ENCODE data around the gene TDRD5. TPM values are rescaled to one million over a fixed set of nuclear protein-coding genes. Genes with fewer than 3 reads are reported as not detected.

TDRD5 gene
- total RNA-seq, 1 donor from 2014 or later, result 0.54 TPM

DNA sequence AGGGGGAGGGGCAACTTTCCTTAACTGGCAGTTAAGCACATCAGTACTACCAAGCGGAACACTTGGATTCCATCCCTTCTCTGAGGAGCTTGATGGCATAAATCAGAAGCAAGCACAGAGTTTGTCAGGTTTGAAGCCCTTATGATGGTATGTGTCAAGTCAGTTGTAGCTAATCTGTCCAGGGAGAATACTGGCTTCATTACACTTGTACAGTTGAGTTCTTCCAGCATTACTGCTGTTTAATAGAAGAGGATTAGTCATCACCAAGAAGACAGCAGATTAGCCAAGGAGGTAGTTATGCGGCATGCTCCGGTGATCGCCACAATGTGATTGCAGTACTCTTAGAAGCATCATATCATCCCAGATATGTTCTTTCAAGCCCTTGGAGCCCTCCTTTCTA, 2.1 kb upstream of the TDRD5 start:
- TF ChIP-seq, protein P1, sequence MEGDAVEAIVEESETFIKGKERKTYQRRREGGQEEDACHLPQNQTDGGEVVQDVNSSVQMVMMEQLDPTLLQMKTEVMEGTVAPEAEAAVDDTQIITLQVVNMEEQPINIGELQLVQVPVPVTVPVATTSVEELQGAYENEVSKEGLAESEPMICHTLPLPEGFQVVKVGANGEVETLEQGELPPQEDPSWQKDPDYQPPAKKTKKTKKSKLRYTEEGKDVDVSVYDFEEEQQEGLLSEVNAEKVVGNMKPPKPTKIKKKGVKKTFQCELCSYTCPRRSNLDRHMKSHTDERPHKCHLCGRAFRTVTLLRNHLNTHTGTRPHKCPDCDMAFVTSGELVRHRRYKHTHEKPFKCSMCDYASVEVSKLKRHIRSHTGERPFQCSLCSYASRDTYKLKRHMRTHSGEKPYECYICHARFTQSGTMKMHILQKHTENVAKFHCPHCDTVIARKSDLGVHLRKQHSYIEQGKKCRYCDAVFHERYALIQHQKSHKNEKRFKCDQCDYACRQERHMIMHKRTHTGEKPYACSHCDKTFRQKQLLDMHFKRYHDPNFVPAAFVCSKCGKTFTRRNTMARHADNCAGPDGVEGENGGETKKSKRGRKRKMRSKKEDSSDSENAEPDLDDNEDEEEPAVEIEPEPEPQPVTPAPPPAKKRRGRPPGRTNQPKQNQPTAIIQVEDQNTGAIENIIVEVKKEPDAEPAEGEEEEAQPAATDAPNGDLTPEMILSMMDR (IDR thresholded peaks at IDR 0.05; ENCODE audit: insufficient read depth, low read length, poor library complexity, severe bottlenecking), result no peak
- Histone ChIP-seq H3K4me3 (ENCODE audit: low read depth, low read length) (no peak overlapping the region), H3K36me3 (ENCODE audit: control insufficient read depth, insufficient read depth, low read length) (no peaks in the 10 kb centered on the region), H3K27me3 (ENCODE audit: control insufficient read depth, insufficient read depth, low read length) (peaks cover 16% of the 10 kb centered on the region)
- DNase-seq (ENCODE audit: low read depth), result peak; percentile 35

DNA sequence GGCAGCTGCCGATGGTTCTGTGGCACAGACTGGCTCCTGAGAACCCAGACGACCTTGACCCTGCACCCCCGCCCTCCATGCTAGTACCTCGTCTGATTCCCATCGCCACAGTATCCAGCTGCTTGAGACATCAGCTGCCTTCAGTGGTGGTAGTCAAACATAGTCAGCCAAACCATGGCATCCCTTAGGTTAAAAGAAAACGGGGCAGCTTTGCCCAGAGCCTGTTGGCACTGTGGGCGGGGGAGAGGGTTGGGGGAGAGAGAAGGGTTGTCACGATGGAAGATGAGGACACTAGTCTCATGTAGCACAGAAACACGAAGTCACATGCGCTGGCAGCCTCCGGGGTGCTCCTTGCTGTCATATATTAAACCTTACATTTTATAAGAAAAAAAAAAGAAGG, 961 bp upstream of the TDRD5 start:
- H3K36me3 ChIP-seq (ENCODE audit: control insufficient read depth, insufficient read depth, low read length), result no peaks in the 10 kb centered on the region
- peaks cover 16% of the 10 kb centered on the region for H3K27me3 ChIP-seq (ENCODE audit: control insufficient read depth, insufficient read depth, low read length)
- no peak for DNase-seq (ENCODE audit: low read depth)
- TF ChIP-seq, protein P1 (IDR thresholded peaks at IDR 0.05; ENCODE audit: insufficient read depth, low read length, poor library complexity, severe bottlenecking), result no peak
- no peak overlapping the region for H3K4me3 ChIP-seq (ENCODE audit: low read depth, low read length)

DNA sequence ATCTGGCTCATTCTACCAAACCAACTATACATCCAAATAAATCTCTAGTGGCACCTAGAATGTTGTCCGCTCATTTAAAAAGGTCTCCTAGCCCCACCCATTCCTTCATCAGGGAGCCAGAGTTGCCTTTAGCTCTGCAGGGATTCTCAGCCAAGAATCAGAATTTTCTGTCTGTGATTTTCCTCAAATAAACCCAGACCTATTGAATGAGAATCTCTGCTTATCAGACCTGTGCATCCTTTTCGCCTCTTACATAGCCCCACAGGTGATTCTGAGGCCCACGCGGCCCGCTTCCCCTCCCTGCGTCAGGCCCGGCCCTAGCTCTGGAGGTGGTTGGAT, 410 bp upstream of the TDRD5 start:
- TF ChIP-seq, protein P1 (IDR thresholded peaks at IDR 0.05; ENCODE audit: insufficient read depth, low read length, poor library complexity, severe bottlenecking), result no peak
- Histone ChIP-seq H3K4me3 (ENCODE audit: low read depth, low read length) (no peak overlapping the region), H3K36me3 (ENCODE audit: control insufficient read depth, insufficient read depth, low read length) (no peaks in the 10 kb centered on the region), H3K27me3 (ENCODE audit: control insufficient read depth, insufficient read depth, low read length) (peaks cover 16% of the 10 kb centered on the region)
- no peak for DNase-seq (ENCODE audit: low read depth)

DNA sequence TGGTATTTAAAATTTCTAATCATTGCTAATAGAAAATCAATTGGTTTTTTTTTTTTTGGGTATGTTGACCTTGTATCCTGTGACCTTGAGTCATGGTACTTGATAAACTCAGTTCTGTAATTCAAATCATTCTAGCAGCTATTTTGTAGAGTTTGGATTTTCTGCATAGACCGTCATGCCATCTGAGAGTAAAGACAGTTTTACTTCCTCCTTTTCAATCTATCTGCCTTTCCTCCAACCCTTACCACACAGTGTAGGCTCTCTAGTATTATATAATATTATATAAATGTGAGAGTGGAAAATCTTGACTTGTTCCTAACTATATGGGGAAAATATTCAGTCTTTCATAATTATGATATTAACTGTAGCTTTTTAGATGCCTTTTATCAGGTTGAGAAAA, 7.0 kb downstream of the TDRD5 start:
- no peak for DNase-seq (ENCODE audit: low read depth)
- TF ChIP-seq, protein P1 (IDR thresholded peaks at IDR 0.05; ENCODE audit: insufficient read depth, low read length, poor library complexity, severe bottlenecking), result no peak

DNA sequence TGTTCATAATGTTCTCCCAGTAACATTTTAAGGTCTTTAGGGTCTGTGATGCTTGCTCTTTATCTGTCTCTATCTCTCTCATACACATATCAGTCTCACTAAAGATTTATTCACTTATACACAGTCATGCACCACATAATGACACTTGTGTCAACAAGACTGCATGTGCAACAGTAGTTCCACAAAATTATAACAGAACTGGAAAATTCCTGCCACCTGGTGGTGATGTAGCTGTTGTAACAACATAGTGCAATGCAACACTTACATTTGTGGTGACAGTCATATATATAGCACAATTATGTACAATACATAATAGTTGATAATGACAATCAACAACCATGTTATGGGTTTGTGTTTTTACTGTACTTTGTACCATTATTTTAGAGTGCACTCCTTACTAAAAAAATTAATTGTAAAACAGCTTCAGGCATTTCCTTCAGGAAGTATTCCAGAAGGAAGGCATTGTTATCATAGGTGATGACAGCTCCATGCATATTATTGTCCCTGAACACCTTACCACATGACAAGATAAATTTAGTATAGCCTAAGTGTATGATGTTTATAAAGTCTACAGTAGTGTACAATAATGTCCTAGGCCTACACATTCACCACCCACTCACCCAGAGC, 8.1 kb downstream of the TDRD5 start:
- no peak for DNase-seq (ENCODE audit: low read depth)
- Histone ChIP-seq H3K4me3 (ENCODE audit: low read depth, low read length) (no peak overlapping the region), H3K27me3 (ENCODE audit: control insufficient read depth, insufficient read depth, low read length) (no peaks in the 10 kb centered on the region), H3K36me3 (ENCODE audit: control insufficient read depth, insufficient read depth, low read length) (no peaks in the 10 kb centered on the region)
- TF ChIP-seq, protein P1 (IDR thresholded peaks at IDR 0.05; ENCODE audit: insufficient read depth, low read length, poor library complexity, severe bottlenecking), result peak; percentile 54

More for the DNA sequence above, 7.0 kb downstream of the TDRD5 start:
- peaks cover under 1% of the 10 kb centered on the region for H3K27me3 ChIP-seq (ENCODE audit: control insufficient read depth, insufficient read depth, low read length)
- H3K36me3 ChIP-seq (ENCODE audit: control insufficient read depth, insufficient read depth, low read length), result no peaks in the 10 kb centered on the region
- no peak overlapping the region for H3K4me3 ChIP-seq (ENCODE audit: low read depth, low read length)

DNA sequence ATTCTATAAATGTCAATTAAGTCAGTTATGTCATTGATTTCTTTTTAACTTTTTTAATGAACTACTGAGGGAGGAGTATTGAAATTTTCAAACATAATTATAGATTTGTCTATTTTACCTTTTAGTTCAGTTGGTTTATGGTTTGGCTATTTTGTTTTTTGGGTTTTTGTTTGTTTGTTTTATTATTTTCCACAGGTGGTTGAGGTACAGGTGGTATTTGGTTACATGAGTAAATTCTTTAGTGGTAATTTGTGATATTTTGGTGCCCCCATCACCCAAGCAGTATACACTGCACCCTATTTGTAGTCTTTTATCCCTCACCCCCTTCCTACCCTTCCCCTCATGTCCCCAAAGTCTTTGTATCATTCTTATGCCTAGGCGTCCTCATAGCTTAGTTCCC, 9.5 kb downstream of the TDRD5 start:
- H3K36me3 ChIP-seq (ENCODE audit: control insufficient read depth, insufficient read depth, low read length), result no peaks in the 10 kb centered on the region
- TF ChIP-seq, protein P1 (IDR thresholded peaks at IDR 0.05; ENCODE audit: insufficient read depth, low read length, poor library complexity, severe bottlenecking), result no peak
- no peak overlapping the region for H3K4me3 ChIP-seq (ENCODE audit: low read depth, low read length)
- no peaks in the 10 kb centered on the region for H3K27me3 ChIP-seq (ENCODE audit: control insufficient read depth, insufficient read depth, low read length)
- DNase-seq (ENCODE audit: low read depth), result no peak
